Fibroblast of the aortic adventitia (primary cell): ENCODE data around the gene C2CD4D. TPM values are rescaled to one million over a fixed set of nuclear protein-coding genes. Genes with fewer than 3 reads are reported as not detected.

ENCODE experiments used
- DNase-seq: peaks from one replicate; pipeline ENCODE4 v3.0.0-alpha.2; 2010; ENCODE audit warnings: low read depth
- H3K4me3 ChIP-seq: 2 replicates; pipeline ENCODE4 v1.5.1; 2011; ENCODE audit warnings: low read depth, mild to moderate bottlenecking, control low read depth, low read length, moderate library complexity
- total RNA-seq: library from RNA; depleted of rRNA; stranded (reverse); fragments of >200 nt; gene quantifications from 2 replicates; pipeline ENCODE4 v1.2.3, GENCODE V29; 2012; ENCODE audit warnings: low replicate concordance
- TF ChIP-seq, protein P1 (sequence below): IDR thresholded peaks from 2 replicates; pipeline ENCODE4 v1.5.1; 2011; ENCODE audit warnings: mild to moderate bottlenecking, low read length, control low read depth, inconsistent platforms; ENCODE audit not compliant: insufficient read depth

Gene C2CD4D
- total RNA-seq, 1 donor: not detected

DNA sequence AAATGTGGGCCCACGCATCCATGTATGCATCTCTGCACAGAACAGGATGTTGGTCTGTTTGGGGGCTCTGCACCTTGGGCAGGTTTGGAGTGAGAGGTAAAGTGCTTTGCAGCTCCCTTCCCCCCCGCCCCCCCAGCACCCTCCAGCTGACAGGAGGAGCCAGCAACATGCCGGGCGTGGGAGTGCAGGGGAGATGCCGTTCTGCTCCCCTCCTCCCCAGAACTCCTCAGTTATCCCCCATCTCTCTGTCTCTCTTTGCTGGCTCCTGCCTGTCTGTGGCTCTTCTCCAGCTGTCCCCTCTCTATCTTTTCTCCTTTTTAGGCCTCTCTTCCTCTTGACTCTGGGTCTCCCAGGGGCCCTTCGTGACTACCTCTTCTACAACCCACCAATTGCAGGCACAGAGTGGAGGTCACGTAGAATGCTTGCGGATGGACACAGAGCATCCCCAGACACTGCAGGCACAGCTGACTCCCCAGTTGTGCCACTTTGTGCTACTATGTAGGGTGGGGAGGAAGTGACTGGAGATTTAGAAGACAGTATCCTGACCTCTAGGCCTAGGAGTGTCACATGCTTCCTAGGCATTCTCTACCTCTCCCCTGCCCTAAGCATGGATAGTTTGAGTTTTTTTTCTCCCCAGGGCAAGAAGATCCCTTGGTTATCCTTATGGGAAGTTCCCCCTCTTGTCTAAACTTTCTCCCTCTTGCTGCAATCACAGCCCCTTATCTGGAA is 6.3 kb downstream of the C2CD4D start:
- TF ChIP-seq, protein P1, sequence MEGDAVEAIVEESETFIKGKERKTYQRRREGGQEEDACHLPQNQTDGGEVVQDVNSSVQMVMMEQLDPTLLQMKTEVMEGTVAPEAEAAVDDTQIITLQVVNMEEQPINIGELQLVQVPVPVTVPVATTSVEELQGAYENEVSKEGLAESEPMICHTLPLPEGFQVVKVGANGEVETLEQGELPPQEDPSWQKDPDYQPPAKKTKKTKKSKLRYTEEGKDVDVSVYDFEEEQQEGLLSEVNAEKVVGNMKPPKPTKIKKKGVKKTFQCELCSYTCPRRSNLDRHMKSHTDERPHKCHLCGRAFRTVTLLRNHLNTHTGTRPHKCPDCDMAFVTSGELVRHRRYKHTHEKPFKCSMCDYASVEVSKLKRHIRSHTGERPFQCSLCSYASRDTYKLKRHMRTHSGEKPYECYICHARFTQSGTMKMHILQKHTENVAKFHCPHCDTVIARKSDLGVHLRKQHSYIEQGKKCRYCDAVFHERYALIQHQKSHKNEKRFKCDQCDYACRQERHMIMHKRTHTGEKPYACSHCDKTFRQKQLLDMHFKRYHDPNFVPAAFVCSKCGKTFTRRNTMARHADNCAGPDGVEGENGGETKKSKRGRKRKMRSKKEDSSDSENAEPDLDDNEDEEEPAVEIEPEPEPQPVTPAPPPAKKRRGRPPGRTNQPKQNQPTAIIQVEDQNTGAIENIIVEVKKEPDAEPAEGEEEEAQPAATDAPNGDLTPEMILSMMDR: no peak
- DNase-seq: no peak
- no peak overlapping the region for H3K4me3 ChIP-seq

DNA sequence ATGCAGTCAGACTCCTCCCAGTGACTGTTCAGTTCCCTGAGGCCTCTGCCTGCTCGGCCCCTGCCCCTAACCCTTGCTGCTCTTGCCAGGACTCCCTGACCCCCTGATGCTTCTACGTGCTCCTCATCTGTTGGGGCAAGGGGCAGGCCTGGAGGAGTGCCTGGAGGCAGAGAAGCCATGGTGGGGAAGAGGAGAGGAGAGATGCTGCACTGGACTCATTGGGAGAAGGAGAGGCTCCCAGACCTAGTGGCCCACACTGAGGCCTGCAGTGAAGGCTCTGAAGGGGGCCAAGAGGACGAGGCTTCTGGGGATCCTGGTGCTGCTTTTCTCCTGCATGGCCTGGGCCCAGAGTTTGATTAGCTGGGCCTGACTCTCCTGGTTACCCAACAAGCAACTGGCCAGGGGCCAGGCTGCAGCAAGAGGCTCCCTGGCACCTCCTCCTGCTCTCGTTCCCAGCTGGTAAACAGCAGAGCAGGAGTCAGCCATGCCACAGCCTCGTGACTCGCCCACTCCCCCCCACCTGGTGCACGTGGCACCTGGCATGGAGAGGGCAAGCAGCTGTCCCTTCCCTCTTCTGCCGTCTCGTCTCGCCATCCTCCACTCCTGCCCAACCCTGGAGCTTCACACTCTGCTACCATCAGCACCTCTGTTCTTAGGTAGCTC is 7.2 kb downstream of the C2CD4D start:
- DNase-seq: peak; percentile 47
- H3K4me3 ChIP-seq: no peak overlapping the region
- TF ChIP-seq, protein P1: no peak

DNA sequence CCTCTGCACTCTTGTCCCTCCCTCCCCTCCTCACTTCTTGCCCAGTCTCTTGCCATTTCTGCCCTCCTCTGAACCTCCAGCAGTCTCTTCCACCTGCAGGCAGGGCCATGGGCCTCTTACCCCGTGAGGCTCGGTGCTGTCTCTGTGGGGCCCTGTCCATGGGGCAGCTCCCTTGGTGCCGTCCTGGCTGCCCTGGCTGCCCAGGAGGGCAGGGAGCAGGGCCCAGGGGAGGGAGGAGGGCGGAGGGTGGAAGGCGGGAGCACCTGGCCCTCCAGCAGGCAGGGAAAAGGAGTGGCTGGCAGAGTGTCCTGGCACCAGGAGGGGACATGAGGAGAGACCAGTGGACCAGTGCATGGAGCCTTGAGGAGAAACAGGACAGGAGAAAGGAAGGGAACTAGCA is 8.0 kb downstream of the C2CD4D start, which contains the start of gene RORC:
TSS of gene RORC (minus strand) at position 198 of the 400 bp plus-strand sequence. CDS start at position 160, 38 bp downstream.
- TF ChIP-seq, protein P1: no peak
- no peak within 1 kb of the TSS for H3K4me3 ChIP-seq
- no peak for DNase-seq

DNA sequence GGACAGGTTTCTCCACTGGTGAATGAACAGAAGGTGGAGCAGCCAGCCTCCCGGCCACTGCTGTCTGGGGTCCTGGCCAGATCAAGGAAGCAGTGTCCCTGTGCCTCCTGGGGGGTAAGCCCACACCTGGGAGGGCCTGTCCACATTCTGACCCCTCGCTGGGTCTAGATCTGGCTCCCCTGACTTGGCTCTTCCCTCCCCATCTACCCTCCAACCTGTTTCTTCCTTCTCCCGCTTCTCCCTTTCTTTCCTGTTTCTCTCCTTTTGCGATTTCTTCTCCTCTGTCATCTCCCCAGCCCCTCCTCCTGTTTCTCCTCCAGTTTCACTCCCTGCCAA is 8.4 kb downstream of the C2CD4D start:
- no peak overlapping the region for H3K4me3 ChIP-seq
- DNase-seq: no peak
- TF ChIP-seq, protein P1: no peak

DNA sequence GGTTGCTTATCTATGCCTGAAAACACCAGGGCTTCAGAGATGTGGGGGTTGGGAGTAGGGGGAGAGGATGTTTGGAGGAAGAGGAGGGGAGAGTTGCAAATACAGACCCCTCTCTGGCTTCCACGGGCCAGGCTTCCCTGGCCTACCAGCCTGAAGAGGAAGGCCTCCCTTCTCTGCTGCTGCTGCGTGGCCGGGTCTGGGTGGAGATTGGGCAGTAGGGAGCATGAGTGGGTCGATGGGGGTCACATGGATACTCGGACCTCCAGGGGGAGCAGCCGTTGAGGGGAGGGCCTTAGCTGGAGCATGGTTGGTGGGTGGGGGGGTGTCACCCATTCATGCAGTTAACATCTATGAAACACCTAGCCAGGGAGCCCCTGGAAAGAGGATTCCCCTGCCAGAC is 9.6 kb downstream of the C2CD4D start:
- DNase-seq: no peak
- TF ChIP-seq, protein P1: no peak

DNA sequence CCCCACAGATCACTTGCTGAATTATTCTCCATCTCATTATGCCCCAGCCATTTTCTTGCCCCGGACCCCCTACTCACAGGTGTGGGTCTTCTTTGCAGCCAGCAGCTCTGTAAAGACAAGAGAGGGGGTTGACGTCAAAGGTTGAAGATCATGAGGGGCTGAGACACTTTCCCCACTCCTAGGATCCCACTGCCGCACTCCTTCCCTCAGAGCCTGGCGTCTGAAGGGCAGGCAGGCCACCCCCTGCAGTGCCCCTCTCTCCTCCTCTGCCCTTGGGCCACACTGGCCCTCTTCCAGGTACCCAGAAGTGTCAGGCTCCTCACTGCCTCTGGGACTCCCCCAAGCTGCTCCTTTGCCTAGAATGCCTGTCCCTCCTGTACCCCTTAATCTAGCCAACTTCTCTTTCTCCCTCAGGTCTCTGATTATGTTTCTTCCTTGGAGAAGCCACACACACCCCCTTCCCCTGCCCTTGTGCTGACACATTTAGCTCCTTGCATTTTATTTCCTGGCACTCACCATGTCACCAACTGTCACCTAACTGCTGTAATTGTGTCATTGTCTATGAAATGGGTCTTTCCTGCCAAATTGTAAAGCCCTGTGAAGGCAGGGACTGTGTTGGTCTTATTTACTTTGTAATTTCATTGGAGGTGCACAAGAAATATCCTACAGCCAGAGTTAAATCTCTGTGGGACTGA is 10.1 kb downstream of the C2CD4D start:
- H3K4me3 ChIP-seq: no peak overlapping the region
- TF ChIP-seq, protein P1: no peak
- DNase-seq: no peak

More for the DNA sequence above, 9.6 kb downstream of the C2CD4D start:
- no peak overlapping the region for H3K4me3 ChIP-seq
